GM18505 (cell line): ENCODE data around the gene RNF157.

Experiments used
- ATAC-seq: cut with Tn5 transposase; IDR thresholded peaks from one replicate; pipeline ENCODE4 v1.9.1; 2021; ENCODE audit not compliant: unreplicated experiment
- POLR2A ChIP-seq: IDR thresholded peaks from 4 replicates; pipeline ENCODE4 v1.6.1; 2011; ENCODE audit warnings: borderline replicate concordance; ENCODE audit not compliant: insufficient read depth, insufficient read length; ENCODE audit errors: extremely low read depth

RNF157 gene

DNA sequence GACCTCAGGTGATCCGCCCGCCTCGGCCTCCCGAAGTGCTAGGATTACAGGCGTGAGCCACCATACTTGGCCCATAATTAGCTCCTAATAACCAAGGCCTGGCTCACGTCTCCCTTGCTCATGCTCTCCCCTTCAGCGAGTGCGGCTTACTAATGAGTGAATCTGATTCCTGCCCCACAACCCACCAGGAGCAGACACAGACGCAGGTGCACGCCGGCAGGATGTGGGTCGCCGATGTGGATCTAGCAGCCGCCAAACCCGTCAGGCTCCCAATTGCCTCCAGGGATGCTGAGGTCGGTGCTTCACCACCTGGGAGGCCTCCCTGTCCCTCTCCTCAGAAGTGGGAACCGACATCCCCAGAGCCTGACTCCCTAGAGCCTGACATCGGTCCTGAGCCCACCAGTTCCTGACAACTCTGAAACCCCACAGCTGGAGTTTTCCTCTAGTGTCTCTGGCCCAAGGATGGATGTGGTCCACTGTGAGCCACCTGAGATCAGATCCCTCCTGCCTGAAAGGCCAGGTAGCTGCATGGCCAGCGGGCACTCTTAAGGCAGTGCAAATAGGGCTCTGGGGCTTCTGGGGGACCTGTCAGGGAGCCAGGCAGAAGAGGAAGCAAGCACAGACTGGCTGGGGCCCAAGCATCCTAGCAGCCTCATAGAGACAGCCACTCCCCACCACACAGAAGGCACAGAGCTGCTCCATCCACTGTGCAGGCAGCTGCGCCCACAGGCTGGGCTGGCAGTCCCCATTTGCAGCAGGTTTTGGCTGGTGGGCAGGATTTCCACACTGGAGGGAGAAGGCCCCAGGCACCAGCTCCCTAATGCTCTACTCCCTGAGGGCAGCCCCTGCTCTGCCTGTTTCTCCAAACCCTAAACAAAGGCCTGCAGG is 147.5 kb downstream of the RNF157 start:
- TF ChIP-seq POLR2A = no peak
- no peak for ATAC-seq
